Keratinocyte (primary cell): ENCODE measurements around the gene MXRA7.
"Not testable (repeated sequence)": the region's sequence is repeated elsewhere in the genome, so short reads cannot be mapped to it uniquely, and the experiment has no call there.

Experiments
- EZH2 ChIP-seq: IDR thresholded peaks from one replicate; pipeline ENCODE4 v1.6.1; 2012; ENCODE audit warnings: inconsistent platforms, mild to moderate bottlenecking, low read length, moderate library complexity
- TF ChIP-seq, protein P1 (sequence below), 3 experiments: IDR thresholded peaks in 1 of 3; conservative IDR thresholded peaks in 1 of 3; optimal IDR thresholded peaks in 1 of 3; 2 replicates in 2 of 3; 3 replicates in 1 of 3; pipeline versions ENCODE3 to v1.5.1; 2011; ENCODE audit warnings: low read length in 3 of 3, mild to moderate bottlenecking in 3 of 3, moderate library complexity in 2 of 3, control low read depth in 1 of 3, inconsistent platforms in 1 of 3; ENCODE audit not compliant: insufficient read depth in 2 of 3; ENCODE audit errors: extremely low read depth in 1 of 3

GRCh38 chr17:76698466-76698977 lies 12.2 kb downstream of the MXRA7 start:
- TF ChIP-seq, protein P1, sequence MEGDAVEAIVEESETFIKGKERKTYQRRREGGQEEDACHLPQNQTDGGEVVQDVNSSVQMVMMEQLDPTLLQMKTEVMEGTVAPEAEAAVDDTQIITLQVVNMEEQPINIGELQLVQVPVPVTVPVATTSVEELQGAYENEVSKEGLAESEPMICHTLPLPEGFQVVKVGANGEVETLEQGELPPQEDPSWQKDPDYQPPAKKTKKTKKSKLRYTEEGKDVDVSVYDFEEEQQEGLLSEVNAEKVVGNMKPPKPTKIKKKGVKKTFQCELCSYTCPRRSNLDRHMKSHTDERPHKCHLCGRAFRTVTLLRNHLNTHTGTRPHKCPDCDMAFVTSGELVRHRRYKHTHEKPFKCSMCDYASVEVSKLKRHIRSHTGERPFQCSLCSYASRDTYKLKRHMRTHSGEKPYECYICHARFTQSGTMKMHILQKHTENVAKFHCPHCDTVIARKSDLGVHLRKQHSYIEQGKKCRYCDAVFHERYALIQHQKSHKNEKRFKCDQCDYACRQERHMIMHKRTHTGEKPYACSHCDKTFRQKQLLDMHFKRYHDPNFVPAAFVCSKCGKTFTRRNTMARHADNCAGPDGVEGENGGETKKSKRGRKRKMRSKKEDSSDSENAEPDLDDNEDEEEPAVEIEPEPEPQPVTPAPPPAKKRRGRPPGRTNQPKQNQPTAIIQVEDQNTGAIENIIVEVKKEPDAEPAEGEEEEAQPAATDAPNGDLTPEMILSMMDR (optimal IDR thresholded peaks at IDR 0.05 in 1 of 3, IDR thresholded peaks at IDR 0.05 in 1 of 3, conservative IDR thresholded peaks at IDR 0.05 in 1 of 3; ENCODE audit: extremely low read depth in 1 of 3, insufficient read depth in 2 of 3, low read length in 3 of 3), result not testable (repeated sequence)
- not testable (repeated sequence) for TF ChIP-seq EZH2
